H1 (cell line): ENCODE measurements around the gene PAQR5. TPM values are rescaled to one million over a fixed set of nuclear protein-coding genes. Genes with fewer than 3 reads are reported as not detected.

Experiments
- CTCF ChIA-PET: fragments of 300-600 bp; sonication (Branson Sonifier 250); formaldehyde crosslinking; loops from one replicate; lab custom pipeline; 2021; ENCODE audit not compliant: partially characterized antibody; lab: Charles Lee
- POLR2A ChIA-PET: fragments of 300-600 bp; sonication (Branson Sonifier 250); formaldehyde crosslinking; loops from one replicate; lab custom pipeline; 2021; ENCODE audit warnings: inconsistent platforms; ENCODE audit not compliant: partially characterized antibody; lab: Charles Lee
- DNase-seq, 2 experiments: peaks; one replicate each; pipeline versions ENCODE4 v3.0.0 to v3.0.0-alpha.2; 2010 to 2022; ENCODE audit warnings: low spot score in 2 of 2, low read depth in 1 of 2, mixed read lengths in 1 of 2
- FAIRE-seq: peaks from 2 replicates; lab custom pipeline; 2011; peaks lifted over from hg19 to GRCh38; lab: Jason Lieb, UNC
- H2AFZ ChIP-seq: 2 replicates; pipeline ENCODE4 v1.8.1; 2012; ENCODE audit warnings: low read length, inconsistent platforms
- H2AK5ac ChIP-seq: 2 replicates; pipeline ENCODE4 v1.6.1; 2013; ENCODE audit warnings: low read depth, low read length
- H2BK120ac ChIP-seq: replicated peaks from 2 replicates; pipeline ENCODE3; 2013; ENCODE audit warnings: low read depth, low read length, inconsistent platforms
- H2BK12ac ChIP-seq: 2 replicates; pipeline ENCODE4 v1.6.1; 2013; ENCODE audit warnings: low read depth, low read length
- H2BK15ac ChIP-seq: 2 replicates; pipeline ENCODE4 v1.6.1; 2013; ENCODE audit warnings: low read length
- H2BK20ac ChIP-seq: 2 replicates; pipeline ENCODE4 v1.6.1; 2013; ENCODE audit warnings: low read length
- H2BK5ac ChIP-seq: 2 replicates; pipeline ENCODE4 v1.6.1; 2013; ENCODE audit warnings: low read depth, low read length
- H3K14ac ChIP-seq: 2 replicates; pipeline ENCODE4 v1.6.1; 2013; ENCODE audit warnings: inconsistent platforms; ENCODE audit not compliant: insufficient read length
- H3K18ac ChIP-seq: 2 replicates; pipeline ENCODE4 v1.6.1; 2013; ENCODE audit warnings: low read length; ENCODE audit errors: extremely low read depth
- H3K23ac ChIP-seq: 2 replicates; pipeline ENCODE4 v1.6.1; 2013; ENCODE audit warnings: inconsistent platforms; ENCODE audit not compliant: insufficient read length
- H3K23me2 ChIP-seq: 2 replicates; pipeline ENCODE4 v1.6.1; 2013; ENCODE audit warnings: low read depth, low read length
- H3K27ac ChIP-seq: 2 replicates; pipeline ENCODE4 v1.6.1; 2011; ENCODE audit warnings: low read depth, low read length, inconsistent platforms
- H3K27me3 ChIP-seq, 4 experiments: replicated peaks in 1 of 4; 1 replicate in 1 of 4; 2 replicates in 3 of 4; pipeline versions ENCODE4 v1.6.1 to v1.8.1; 2011 to 2013; ENCODE audit warnings: low read length in 3 of 4, mild to moderate bottlenecking in 3 of 4, inconsistent platforms in 2 of 4, mixed read lengths in 2 of 4, moderate library complexity in 1 of 4; ENCODE audit not compliant: control insufficient read depth in 3 of 4, insufficient read depth in 3 of 4; ENCODE audit errors: extremely low read depth in 1 of 4
- H3K36me3 ChIP-seq, 4 experiments: 2 replicates each; pipeline versions ENCODE4 v1.6.1 to v1.8.1; 2011 to 2013; ENCODE audit warnings: mild to moderate bottlenecking in 4 of 4, low read length in 3 of 4, moderate library complexity in 2 of 4, control low read depth in 1 of 4, inconsistent platforms in 1 of 4; ENCODE audit not compliant: insufficient read depth in 4 of 4, control insufficient read depth in 2 of 4
- H3K4ac ChIP-seq: replicated peaks from 2 replicates; pipeline ENCODE3; 2013; ENCODE audit warnings: low read length, low read depth, mixed read lengths, inconsistent platforms; ENCODE audit not compliant: insufficient read length
- H3K4me1 ChIP-seq, 4 experiments: replicated peaks in 1 of 4; 1 replicate in 1 of 4; 2 replicates in 3 of 4; pipeline versions ENCODE4 v1.6.1 to v1.8.1; 2011 to 2013; ENCODE audit warnings: low read length in 3 of 4, inconsistent platforms in 2 of 4, mixed read lengths in 1 of 4; ENCODE audit not compliant: insufficient read depth in 4 of 4, control insufficient read depth in 3 of 4
- H3K4me2 ChIP-seq, 2 experiments: 2 replicates each; pipeline versions ENCODE4 v1.6.1 to v1.8.1; 2011 to 2013; ENCODE audit warnings: low read depth in 2 of 2, low read length in 2 of 2, control low read depth in 1 of 2, inconsistent platforms in 1 of 2, mild to moderate bottlenecking in 1 of 2; ENCODE audit not compliant: insufficient read depth in 1 of 2
- H3K4me3 ChIP-seq, 4 experiments: fragments of 200-600, 300-600 bp in 1 of 4; sonication (generic), shearing (Covaris generic), sonication (Bioruptor Twin) in 1 of 4; 2 replicates each; pipeline versions ENCODE4 v1.5.1 to v1.8.1; 2011 to 2016; ENCODE audit warnings: low read length in 4 of 4, low read depth in 3 of 4, control low read depth in 2 of 4, inconsistent platforms in 2 of 4, mild to moderate bottlenecking in 2 of 4, mixed read lengths in 1 of 4, moderate library complexity in 1 of 4; ENCODE audit not compliant: insufficient read depth in 2 of 4; ENCODE audit errors: extremely low read depth in 1 of 4
- H3K56ac ChIP-seq: replicated peaks from 2 replicates; pipeline ENCODE3; 2013; ENCODE audit warnings: low read depth, mild to moderate bottlenecking, mixed read lengths, low read length, inconsistent platforms; ENCODE audit not compliant: insufficient read length
- H3K79me1 ChIP-seq: 2 replicates; pipeline ENCODE4 v1.6.1; 2013; ENCODE audit warnings: low read depth, low read length, control low read depth
- H3K79me2 ChIP-seq, 2 experiments: 2 replicates each; pipeline versions ENCODE4 v1.6.1 to v1.8.1; 2012 to 2013; ENCODE audit warnings: low read length in 2 of 2, mild to moderate bottlenecking in 2 of 2, inconsistent platforms in 1 of 2; ENCODE audit not compliant: insufficient read depth in 2 of 2, control insufficient read depth in 1 of 2
- H3K9ac ChIP-seq, 4 experiments: replicated peaks in 1 of 4; 1 replicate in 1 of 4; 2 replicates in 3 of 4; pipeline versions ENCODE4 v1.6.1 to v1.8.1; 2011 to 2013; ENCODE audit warnings: low read depth in 3 of 4, low read length in 3 of 4, control low read depth in 2 of 4, mild to moderate bottlenecking in 2 of 4, moderate library complexity in 2 of 4, inconsistent platforms in 1 of 4; ENCODE audit errors: extremely low read depth in 1 of 4
- H3K9me3 ChIP-seq, 2 experiments: 2 replicates each; pipeline versions ENCODE4 v1.6.1 to v1.8.1; 2012 to 2013; ENCODE audit warnings: mild to moderate bottlenecking in 2 of 2, moderate library complexity in 2 of 2, control low read depth in 1 of 2, inconsistent platforms in 1 of 2, low read depth in 1 of 2, low read length in 1 of 2, mixed read lengths in 1 of 2; ENCODE audit not compliant: insufficient read depth in 2 of 2
- H4K20me1 ChIP-seq, 2 experiments: replicated peaks in 1 of 2; 2 replicates each; pipeline versions ENCODE3 to v1.8.1; 2011 to 2013; ENCODE audit warnings: inconsistent platforms in 2 of 2, low read length in 2 of 2, mild to moderate bottlenecking in 1 of 2; ENCODE audit not compliant: insufficient read depth in 2 of 2, control insufficient read depth in 1 of 2
- H4K5ac ChIP-seq: 2 replicates; pipeline ENCODE4 v1.6.1; 2013; ENCODE audit warnings: low read length, low read depth, mixed read lengths, inconsistent platforms; ENCODE audit not compliant: insufficient read length
- H4K8ac ChIP-seq: 2 replicates; pipeline ENCODE4 v1.8.0; 2013; ENCODE audit warnings: mild to moderate bottlenecking, moderate library complexity, low read length, inconsistent platforms; ENCODE audit not compliant: insufficient read depth; ENCODE audit errors: extremely low read depth
- H4K91ac ChIP-seq: replicated peaks from 2 replicates; pipeline ENCODE3; 2013; ENCODE audit warnings: low read length, mixed read lengths, inconsistent platforms; ENCODE audit not compliant: insufficient read length
- CBX8 ChIP-seq: fragments of 300-800, 300-1000 bp; sonication (generic); IDR thresholded peaks from 2 replicates; pipeline ENCODE4 v1.7.1; 2016; ENCODE audit warnings: low read depth, low read length, borderline replicate concordance
- POLR2A ChIP-seq, 2 experiments: IDR thresholded peaks; 1 replicate in 1 of 2; 2 replicates in 1 of 2; pipeline ENCODE4 v1.6.1; 2011; ENCODE audit warnings: low read depth in 2 of 2, low read length in 2 of 2, mild to moderate bottlenecking in 2 of 2; ENCODE audit errors: control extremely low read depth in 1 of 2
- POLR2AphosphoS5 ChIP-seq: IDR thresholded peaks from 2 replicates; pipeline ENCODE4 v1.6.1; 2011; ENCODE audit warnings: low read depth, low read length
- RAD21 ChIP-seq, 2 experiments: IDR thresholded peaks in 1 of 2; conservative IDR thresholded peaks in 1 of 2; 2 replicates each; pipeline ENCODE4 v1.6.1; 2011; ENCODE audit warnings: low read depth in 2 of 2, low read length in 2 of 2, improper control_type of control experiment in 1 of 2, inconsistent platforms in 1 of 2, mild to moderate bottlenecking in 1 of 2, moderate library complexity in 1 of 2
- TAF7 ChIP-seq: optimal IDR thresholded peaks from 2 replicates; pipeline ENCODE3; 2011; ENCODE audit warnings: low read depth, mild to moderate bottlenecking, inconsistent platforms, low read length, moderate library complexity, borderline replicate concordance
- WGBS, 2 experiments: shearing (Covaris generic) in 1 of 2; methylation state at CpG; one replicate each; pipeline versions ENCODE4 v1.1.6 to v1.1.7; 2013 to 2015; ENCODE audit warnings: low lambda C conversion rate in 2 of 2, mixed read lengths in 2 of 2, inconsistent platforms in 1 of 2, low coverage in 1 of 2, missing lambda C conversion rate in 1 of 2; ENCODE audit not compliant: insufficient replicate concordance in 2 of 2, insufficient coverage in 1 of 2, insufficient read length in 1 of 2; ENCODE audit errors: extremely low coverage in 1 of 2, missing lambda C conversion rate in 1 of 2; 5-methylcytosine and 5-hydroxymethylcytosine counted together
- polyA plus RNA-seq, 7 experiments: library from polyadenylated mRNA; depleted of rRNA in 3 of 7; stranded (reverse) in 5 of 7; unstranded in 2 of 7; fragments of >200 nt in 5 of 7; fragments of 200-250 nt in 2 of 7; gene quantifications; 1 replicate in 5 of 7; 2 replicates in 1 of 7; 4 replicates in 1 of 7; pipeline versions ENCODE4 v1.2.1 to v1.2.3, GENCODE V29; 2011 to 2013; ENCODE audit warnings: missing spikeins in 2 of 7, mixed read lengths in 2 of 7
- total RNA-seq: library from RNA; stranded (reverse); fragmentation: NEBNext Ultra II Directional; extraction: Animal tissue kit (Norgen Biotek cat#: 25700); gene quantifications from 2 replicates; pipeline ENCODE4 v1.2.1, GENCODE V29; 2021

The PAQR5 gene
- total and polyA plus RNA-seq, 2 of the 8 experiments (the other 6 are each of a cell fraction or from before 2014, with no cell fraction given): 8.7 to 18.1 TPM

- Histone ChIP-seq H2BK12ac (no peak overlapping the region), H3K4me3 (no peak overlapping the region), H3K27ac (no peak overlapping the region), H4K91ac (no peak overlapping the region), H2BK15ac (no peak overlapping the region), H2BK20ac (no peak overlapping the region), H4K8ac (no peak overlapping the region), H4K5ac (no peak overlapping the region), H3K14ac (no peak overlapping the region), H3K4me1 (peaks cover 0 to 7% (median 1%) of the 10 kb centered on the region in 4 experiments; a peak in 3 of 7 replicates), H3K23me2 (peaks cover 7% of the 10 kb centered on the region; the same call in 1 of the 2 replicates), H3K4me2 (no peak overlapping the region), H3K9me3 (no peaks in the 10 kb centered on the region), H3K36me3 (peaks cover 13 to 42% (median 30%) of the 10 kb centered on the region in 4 experiments), H3K23ac (no peak overlapping the region), H2BK5ac (no peak overlapping the region), H4K20me1 (peaks cover 23 to 26% of the 10 kb centered on the region in 2 experiments), H3K79me1 (peaks cover 3% of the 10 kb centered on the region; the same call in 1 of the 2 replicates), H3K27me3 (no peaks in the 10 kb centered on the region), H2AFZ (no peak overlapping the region)
- POLR2A ChIA-PET: interaction anchor here (0.5 to 9.7 kb wide), 11 partner anchors 7 to 954 kb away, joined by 3 to 207 read pairs (median 3); no protein-coding TSS in a partner anchor
- peak in 1 of 2 experiments; percentile 42 for DNase-seq
- no peak for FAIRE-seq
- CTCF ChIA-PET: interaction anchor here (3.7 kb wide), 1 partner anchor 10 kb away, joined by 20 read pairs; no protein-coding TSS in a partner anchor
- 90% methylated on average over 13 of the region's 13 CpGs; no CpG with 5 or more reads in 1 of the 2 experiments for WGBS, 2 experiments
- TF ChIP-seq CBX8: no peak
- no peak for TF ChIP-seq RAD21 (IDR thresholded peaks at IDR 0.05 in 1 of 2, conservative IDR thresholded peaks at IDR 0.05 in 1 of 2; ENCODE audit: low read depth in 2 of 2, low read length in 2 of 2)
- TF ChIP-seq TAF7: peak; percentile 17
- TF ChIP-seq POLR2A (IDR thresholded peaks at IDR 0.05; ENCODE audit: control extremely low read depth in 1 of 2, low read depth in 2 of 2, low read length in 2 of 2): peak; percentile 9 to 64
- peak; percentile 44 for TF ChIP-seq POLR2AphosphoS5
- TF ChIP-seq, all 59 proteins: peak for 3
- Histone ChIP-seq H3K79me2 (peaks cover 14 to 32% of the 10 kb centered on the region in 2 experiments), H3K4ac (no peak overlapping the region), H3K9ac (no peak overlapping the region), H2BK120ac (no peak overlapping the region), H2AK5ac (no peak overlapping the region), H3K56ac (no peak overlapping the region), H3K18ac (no peak overlapping the region)
These were observed 157.8 kb downstream of the PAQR5 start for GRCh38 chr15:69456208-69457166.
